ENCODE results near the gene IMP4.

DNA sequence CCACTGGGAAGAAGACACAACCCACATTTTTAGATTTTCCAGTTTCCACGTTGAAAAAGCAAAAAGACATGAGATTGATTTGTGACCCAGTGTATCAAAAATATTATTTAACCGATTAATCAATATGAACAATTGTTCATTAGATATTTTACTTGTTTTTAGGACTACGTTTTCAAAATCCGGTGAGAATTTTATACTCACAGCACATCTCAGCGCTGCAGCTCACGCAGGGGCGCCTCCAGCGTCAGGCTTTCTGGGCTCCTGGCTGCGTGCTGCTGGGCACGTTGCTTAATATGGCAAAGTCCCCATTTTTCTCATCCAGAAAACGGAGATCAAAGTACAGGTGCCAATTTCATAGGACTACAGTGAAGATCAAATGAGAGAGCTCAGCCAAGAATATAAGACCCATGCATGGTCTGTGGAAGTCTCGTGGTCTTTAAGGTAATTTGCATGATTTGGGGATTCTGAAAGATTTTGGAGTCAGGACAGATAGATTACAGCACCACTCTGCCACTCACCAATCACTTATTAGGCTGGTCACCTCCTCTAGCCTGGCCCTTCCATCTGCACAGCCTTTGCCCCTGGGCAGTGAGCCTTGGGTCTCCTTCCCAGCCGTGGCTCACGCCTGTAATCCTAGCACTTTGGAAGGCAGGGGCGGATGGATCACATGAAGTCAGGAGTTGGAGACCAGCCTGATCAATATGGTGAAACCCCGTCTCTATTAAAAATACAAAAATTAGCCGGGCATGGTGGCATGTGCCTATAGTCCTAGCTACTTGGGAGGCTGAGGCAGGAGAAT is 49.4 kb downstream of the IMP4 start:
- TF ChIP-seq CTCF (optimal IDR thresholded peaks at IDR 0.05 in 1 of 3, IDR thresholded peaks at IDR 0.05 in 1 of 3, conservative IDR thresholded peaks at IDR 0.05 in 1 of 3; ENCODE audit: extremely low read depth in 1 of 3, insufficient read depth in 2 of 3, low read length in 3 of 3) (no peak), EZH2 (IDR thresholded peaks at IDR 0.05; ENCODE audit: low read length) (no peak)

Measured in keratinocyte (primary cell).